MCF 10A (cell line): Measurements from ENCODE around the gene FGD4. TPM values are rescaled to one million over a fixed set of nuclear protein-coding genes. Genes with fewer than 3 reads are reported as not detected.

Experiments
- BruUV-seq: library from RNA; stranded (reverse); fragments of 400-500 nt; replicated peaks from 2 replicates; lab custom pipeline; 2021; lab: Mats Ljungman, UMichigan
- CTCF ChIA-PET: fragments of 300-600 bp; sonication (Branson Sonifier 250); formaldehyde crosslinking; extraction: SDS; loops from one replicate; lab custom pipeline; 2021; ENCODE audit warnings: antibody characterized with exemption, inconsistent platforms; lab: Yijun Ruan, JAX
- POLR2A ChIA-PET: fragments of 300-600, 350-650 bp; sonication (Branson Sonifier 250); formaldehyde crosslinking; extraction: SDS; loops from one replicate; lab custom pipeline; 2020; ENCODE audit warnings: antibody characterized with exemption, inconsistent platforms; lab: Yijun Ruan, JAX
- DNase-seq: peaks from one replicate; pipeline ENCODE4 v3.0.0-alpha.2; 2018; ENCODE audit not compliant: unreplicated experiment
- H3K27ac Mint-ChIP-seq: one replicate; pipeline ENCODE4 v1.8.0; 2022; ENCODE audit warnings: mild to moderate bottlenecking, low read depth, mixed read lengths; ENCODE audit not compliant: unreplicated experiment
- H3K27me3 Mint-ChIP-seq: one replicate; pipeline ENCODE4 v1.8.0; 2022; ENCODE audit warnings: mixed read lengths; ENCODE audit not compliant: insufficient read depth, unreplicated experiment
- H3K36me3 Mint-ChIP-seq: one replicate; pipeline ENCODE4 v1.8.0; 2022; ENCODE audit warnings: mild to moderate bottlenecking, moderate library complexity, mixed read lengths; ENCODE audit not compliant: insufficient read depth, unreplicated experiment
- H3K4me1 Mint-ChIP-seq: one replicate; pipeline ENCODE4 v1.8.0; 2022; ENCODE audit warnings: mixed read lengths; ENCODE audit not compliant: insufficient read depth, unreplicated experiment
- H3K4me3 Mint-ChIP-seq: one replicate; pipeline ENCODE4 v1.8.0; 2022; ENCODE audit warnings: mild to moderate bottlenecking, moderate library complexity, mixed read lengths; ENCODE audit not compliant: unreplicated experiment
- H3K9me3 Mint-ChIP-seq: one replicate; pipeline ENCODE4 v1.8.0; 2022; ENCODE audit warnings: mixed read lengths; ENCODE audit not compliant: unreplicated experiment
- CTCF ChIP-seq: fragments of 200-600 bp; IDR thresholded peaks from one replicate; pipeline ENCODE4 v1.8.0; 2022; ENCODE audit warnings: antibody characterized with exemption, mild to moderate bottlenecking; ENCODE audit not compliant: unreplicated experiment
- intact Hi-C: fragments of 100-400 bp; cut with micrococcal nuclease; formaldehyde crosslinking; loops from 2 replicates; pipeline ENCODE4 v1.14.1; 2022
- total RNA-seq: library from RNA; stranded (reverse); gene quantifications from 2 replicates; pipeline ENCODE4 v1.2.3, GENCODE V29; 2022

The FGD4 gene
- total RNA-seq, 1 experiment from 2014 or later: 34.7 TPM

GRCh38 chr12:32618115-32618514 is 218.8 kb downstream of the FGD4 start:
- BruUV-seq: no TSS peak
- H3K4me3 Mint-ChIP-seq: no peak overlapping the region
- H3K4me1 Mint-ChIP-seq: no peaks in the 10 kb centered on the region
- intact Hi-C loops: no loop called here
- CTCF ChIA-PET: interaction anchor here (0.6 to 1.7 kb wide), 5 partner anchors 14 to 254 kb away, joined by 3 to 4 read pairs (median 3); no protein-coding TSS in a partner anchor
- no peak for TF ChIP-seq CTCF
- no peak overlapping the region for H3K27ac Mint-ChIP-seq
- no peak for DNase-seq
- H3K36me3 Mint-ChIP-seq: peaks cover 27% of the 10 kb centered on the region
- POLR2A ChIA-PET: no interaction called here
- H3K9me3 Mint-ChIP-seq: no peaks in the 10 kb centered on the region
- H3K27me3 Mint-ChIP-seq: no peaks in the 10 kb centered on the region

GRCh38 chr12:32627976-32628375 is 228.6 kb downstream of the FGD4 start:
- no peak for TF ChIP-seq CTCF
- POLR2A ChIA-PET: no interaction called here
- no TSS peak for BruUV-seq

GRCh38 chr12:32641287-32641901 is 242.0 kb downstream of the FGD4 start:
- POLR2A ChIA-PET: no interaction called here
- no peaks in the 10 kb centered on the region for H3K9me3 Mint-ChIP-seq
- H3K4me1 Mint-ChIP-seq: no peaks in the 10 kb centered on the region
- no peaks in the 10 kb centered on the region for H3K27me3 Mint-ChIP-seq
- CTCF ChIA-PET: interaction anchor here (0.6 kb wide), 1 partner anchor 277 kb away, joined by 3 read pairs; no protein-coding TSS in a partner anchor
- intact Hi-C loops: no loop called here
- no peak for TF ChIP-seq CTCF
- BruUV-seq: no TSS peak
- H3K27ac Mint-ChIP-seq: no peak overlapping the region
- DNase-seq: no peak
- H3K36me3 Mint-ChIP-seq: peaks cover 90% of the 10 kb centered on the region
- no peak overlapping the region for H3K4me3 Mint-ChIP-seq

More at GRCh38 chr12:32627976-32628375, 228.6 kb downstream of the FGD4 start:
- Mint-ChIP-seq H3K4me1 (no peaks in the 10 kb centered on the region), H3K4me3 (no peak overlapping the region), H3K27ac (no peak overlapping the region), H3K9me3 (no peaks in the 10 kb centered on the region), H3K27me3 (no peaks in the 10 kb centered on the region), H3K36me3 (peaks cover 20% of the 10 kb centered on the region)
- CTCF ChIA-PET: interaction anchor here (0.9 kb wide), 1 partner anchor 30 kb away, joined by 3 read pairs; no protein-coding TSS in a partner anchor
- intact Hi-C loops: no loop called here
- no peak for DNase-seq

- no peak overlapping the region for H3K27ac Mint-ChIP-seq
- BruUV-seq: no TSS peak
- ChIA-PET POLR2A (no interaction called here), CTCF (no interaction called here)
- H3K9me3 Mint-ChIP-seq: no peaks in the 10 kb centered on the region
- peaks cover 74% of the 10 kb centered on the region for H3K36me3 Mint-ChIP-seq
- DNase-seq: no peak
- H3K4me3 Mint-ChIP-seq: no peak overlapping the region
- intact Hi-C loops: no loop called here
- H3K4me1 Mint-ChIP-seq: no peaks in the 10 kb centered on the region
- TF ChIP-seq CTCF: no peak
- H3K27me3 Mint-ChIP-seq: no peaks in the 10 kb centered on the region
Measured at GRCh38 chr12:32644431-32644830, 245.1 kb downstream of the FGD4 start.
